H9 (cell line): ENCODE measurements around the gene UNC5A. TPM values are rescaled to one million over a fixed set of nuclear protein-coding genes. Genes with fewer than 3 reads are reported as not detected.
A peak's percentile ranks its signal among the peaks of the same experiment; 100 is the strongest.

Experiments
- DNase-seq: peaks from one replicate; pipeline ENCODE4 v3.0.0-alpha.2; 2017
- H2AFZ ChIP-seq: one replicate; pipeline ENCODE4 v1.6.1; 2013; ENCODE audit warnings: mild to moderate bottlenecking, low read length, control low read depth, moderate library complexity
- H2AK5ac ChIP-seq: 2 replicates; pipeline ENCODE4 v1.6.1; 2013; ENCODE audit warnings: low read length, control low read depth, mixed read lengths; ENCODE audit not compliant: insufficient read length
- H2BK120ac ChIP-seq: one replicate; pipeline ENCODE4 v1.6.1; 2013; ENCODE audit warnings: low read depth, mild to moderate bottlenecking, low read length, control low read depth, inconsistent platforms; ENCODE audit not compliant: poor library complexity, severe bottlenecking
- H2BK12ac ChIP-seq: 2 replicates; pipeline ENCODE4 v1.6.1; 2013; ENCODE audit warnings: low read length, control low read depth, mixed read lengths, low read depth; ENCODE audit not compliant: insufficient read length
- H2BK15ac ChIP-seq: 2 replicates; pipeline ENCODE4 v1.6.1; 2013; ENCODE audit warnings: low read depth, low read length, control low read depth
- H2BK20ac ChIP-seq: one replicate; pipeline ENCODE4 v1.6.1; 2013; ENCODE audit warnings: low read depth, mild to moderate bottlenecking, low read length, control low read depth, inconsistent platforms; ENCODE audit not compliant: poor library complexity, severe bottlenecking
- H2BK5ac ChIP-seq: 2 replicates; pipeline ENCODE4 v1.6.1; 2013; ENCODE audit warnings: low read length, control low read depth, mixed read lengths; ENCODE audit not compliant: insufficient read length
- H3K14ac ChIP-seq: 2 replicates; pipeline ENCODE4 v1.6.1; 2013; ENCODE audit warnings: low read length, control low read depth; ENCODE audit not compliant: insufficient read depth
- H3K18ac ChIP-seq: 2 replicates; pipeline ENCODE4 v1.6.1; 2013; ENCODE audit warnings: low read depth, mild to moderate bottlenecking, mixed read lengths, low read length, control low read depth; ENCODE audit not compliant: insufficient read length
- H3K23ac ChIP-seq: 2 replicates; pipeline ENCODE4 v1.6.1; 2013; ENCODE audit warnings: low read length, control low read depth, mixed read lengths, low read depth; ENCODE audit not compliant: insufficient read length
- H3K23me2 ChIP-seq: 2 replicates; pipeline ENCODE4 v1.6.1; 2013; ENCODE audit warnings: low read depth, mild to moderate bottlenecking, mixed read lengths, low read length, control low read depth; ENCODE audit not compliant: insufficient read length, poor library complexity, severe bottlenecking
- H3K27ac ChIP-seq: 2 replicates; pipeline ENCODE4 v1.5.1; 2013; ENCODE audit warnings: low read length, control low read depth, mixed read lengths, low read depth; ENCODE audit not compliant: insufficient read length
- H3K27me3 ChIP-seq: 2 replicates; pipeline ENCODE4 v1.6.1; 2013; ENCODE audit warnings: low read length, control low read depth, inconsistent platforms; ENCODE audit not compliant: insufficient read depth
- H3K4ac ChIP-seq: 2 replicates; pipeline ENCODE4 v1.6.1; 2013; ENCODE audit warnings: low read depth, mild to moderate bottlenecking, control low read depth, inconsistent platforms, low read length, moderate library complexity
- H3K4me1 ChIP-seq: 2 replicates; pipeline ENCODE4 v1.6.1; 2013; ENCODE audit warnings: low read length, control low read depth, inconsistent platforms; ENCODE audit not compliant: insufficient read depth
- H3K4me2 ChIP-seq: 2 replicates; pipeline ENCODE4 v1.6.1; 2013; ENCODE audit warnings: low read length, control low read depth, mixed read lengths; ENCODE audit not compliant: insufficient read length, insufficient read depth
- H3K56ac ChIP-seq: 2 replicates; pipeline ENCODE4 v1.6.1; 2013; ENCODE audit warnings: low read depth, mild to moderate bottlenecking, mixed read lengths, low read length, control low read depth; ENCODE audit not compliant: insufficient read length
- H3K79me1 ChIP-seq: 2 replicates; pipeline ENCODE4 v1.6.1; 2013; ENCODE audit warnings: low read depth, mild to moderate bottlenecking, moderate library complexity, low read length, control low read depth, inconsistent platforms; ENCODE audit not compliant: insufficient read depth, poor library complexity, severe bottlenecking
- H3K79me2 ChIP-seq: 2 replicates; pipeline ENCODE4 v1.6.1; 2013; ENCODE audit warnings: low read length, control low read depth, inconsistent platforms; ENCODE audit not compliant: insufficient read depth
- H3K9ac ChIP-seq: 2 replicates; pipeline ENCODE4 v1.6.1; 2013; ENCODE audit warnings: low read length, control low read depth, mixed read lengths; ENCODE audit not compliant: insufficient read length; ENCODE audit errors: extremely low read depth
- H3K9me3 ChIP-seq: one replicate; pipeline ENCODE4 v1.6.1; 2013; ENCODE audit warnings: low read depth, low read length, inconsistent platforms; ENCODE audit not compliant: control insufficient read depth
- H3T11ph ChIP-seq: one replicate; pipeline ENCODE4 v1.6.1; 2013; ENCODE audit warnings: mild to moderate bottlenecking, low read length, control low read depth, inconsistent platforms
- H4K20me1 ChIP-seq: one replicate; pipeline ENCODE4 v1.6.1; 2013; ENCODE audit not compliant: control insufficient read depth, insufficient read length, insufficient read depth
- H4K5ac ChIP-seq: 2 replicates; pipeline ENCODE4 v1.6.1; 2013; ENCODE audit warnings: low read depth, mild to moderate bottlenecking, mixed read lengths, low read length, control low read depth; ENCODE audit not compliant: insufficient read length
- H4K8ac ChIP-seq: replicated peaks from 2 replicates; pipeline ENCODE4 v1.6.1; 2013; ENCODE audit warnings: low read length, control low read depth, mixed read lengths, low read depth; ENCODE audit not compliant: insufficient read length
- H4K91ac ChIP-seq: 2 replicates; pipeline ENCODE4 v1.6.1; 2013; ENCODE audit warnings: low read depth, mild to moderate bottlenecking, moderate library complexity, mixed read lengths, low read length, control low read depth; ENCODE audit not compliant: insufficient read length
- H3K27ac Mint-ChIP-seq, 3 experiments: 2 replicates in 2 of 3; 3 replicates in 1 of 3; pipeline ENCODE4 v1.8.0; 2020 to 2021; ENCODE audit warnings: mixed read lengths in 3 of 3, mild to moderate bottlenecking in 1 of 3, moderate library complexity in 1 of 3
- H3K27me3 Mint-ChIP-seq: 2 replicates; pipeline ENCODE4 v1.8.0; 2021; ENCODE audit warnings: low read depth, mild to moderate bottlenecking, moderate library complexity, mixed read lengths
- H3K36me3 Mint-ChIP-seq, 3 experiments: 2 replicates in 2 of 3; 3 replicates in 1 of 3; pipeline ENCODE4 v1.8.0; 2020 to 2021; ENCODE audit warnings: low read depth in 3 of 3, mixed read lengths in 3 of 3; ENCODE audit not compliant: insufficient read depth in 1 of 3
- H3K4me1 Mint-ChIP-seq, 2 experiments: 2 replicates each; pipeline ENCODE4 v1.8.0; 2020; ENCODE audit warnings: mixed read lengths in 2 of 2
- H3K4me3 Mint-ChIP-seq, 2 experiments: 2 replicates in 1 of 2; 3 replicates in 1 of 2; pipeline ENCODE4 v1.8.0; 2020 to 2021; ENCODE audit warnings: mild to moderate bottlenecking in 2 of 2, mixed read lengths in 2 of 2, moderate library complexity in 1 of 2
- H3K9me3 Mint-ChIP-seq, 2 experiments: 2 replicates in 1 of 2; 3 replicates in 1 of 2; pipeline ENCODE4 v1.8.0; 2020; ENCODE audit warnings: mild to moderate bottlenecking in 2 of 2, mixed read lengths in 2 of 2, moderate library complexity in 1 of 2
- WGBS: extraction: QIAGEN DNeasy Blood & Tissue Kit; methylation state at CpG from one replicate; pipeline ENCODE4 v1.1.7; 2013; ENCODE audit warnings: missing lambda C conversion rate, low lambda C conversion rate, mixed read lengths; ENCODE audit not compliant: insufficient read length; ENCODE audit errors: extremely low coverage; 5-methylcytosine and 5-hydroxymethylcytosine counted together
- total RNA-seq: library from RNA; stranded (reverse); gene quantifications from 2 replicates; pipeline ENCODE4 v1.2.1, GENCODE V29; 2021
- TF ChIP-seq, protein P1 (sequence below): fragments of 200-600 bp; sonication (generic); conservative IDR thresholded peaks from 3 replicates; pipeline ENCODE4 v1.8.0; 2021; ENCODE audit warnings: antibody characterized with exemption, mild to moderate bottlenecking

Gene UNC5A
- total RNA-seq, 1 experiment from 2014 or later: 4.4 TPM

DNA sequence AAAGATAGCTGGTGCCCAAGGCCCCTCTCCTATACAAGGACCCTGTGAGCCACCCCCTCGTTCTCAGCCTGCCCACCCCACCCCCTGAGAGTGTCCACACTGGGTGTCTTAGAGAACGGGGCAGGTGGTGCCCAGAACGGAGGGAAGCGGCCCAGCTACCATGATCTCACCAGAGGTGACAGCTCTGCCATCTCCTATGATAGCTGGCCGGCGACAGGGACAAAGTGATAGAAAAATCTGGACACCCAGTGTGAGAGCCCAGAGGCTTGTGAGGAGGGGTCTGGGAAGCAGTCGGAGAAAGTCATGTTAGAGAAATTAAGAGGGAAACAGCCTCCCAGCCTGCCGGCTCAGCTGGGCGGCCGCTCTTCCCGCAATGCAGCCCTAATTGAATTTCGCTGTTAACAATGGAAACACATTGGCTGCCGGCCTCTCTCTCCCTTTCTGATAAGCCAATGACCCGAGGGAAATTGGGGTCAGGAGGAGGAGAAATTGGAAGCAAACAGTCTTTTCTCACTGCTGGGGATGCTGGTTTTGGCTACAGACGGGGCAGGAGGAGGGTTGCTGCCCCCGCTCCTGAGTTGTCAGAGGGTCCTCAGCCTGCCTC, 56.5 kb downstream of the UNC5A start:
- Histone ChIP-seq H2AFZ (no peak overlapping the region), H3K27me3 (no peaks in the 10 kb centered on the region), H3K4ac (no peak overlapping the region), H3K9ac (no peak overlapping the region), H3K14ac (no peak overlapping the region), H3K9me3 (no peaks in the 10 kb centered on the region), H2BK15ac (no peak overlapping the region), H3K23ac (no peak overlapping the region), H3K79me2 (no peaks in the 10 kb centered on the region), H3K23me2 (no peaks in the 10 kb centered on the region), H2BK5ac (no peak overlapping the region), H2AK5ac (no peak overlapping the region), H3K18ac (no peak overlapping the region), H3K56ac (no peak overlapping the region), H3K79me1 (no peaks in the 10 kb centered on the region), H2BK12ac (no peak overlapping the region), H3T11ph (no peak overlapping the region), H2BK20ac (no peak overlapping the region), H3K4me1 (peaks cover 4% of the 10 kb centered on the region; the same call in 1 of the 2 replicates), H3K27ac (no peak overlapping the region), H4K8ac (no peak overlapping the region), H4K20me1 (peaks cover 4% of the 10 kb centered on the region), H2BK120ac (no peak overlapping the region), H4K5ac (no peak overlapping the region), H3K4me2 (no peak overlapping the region), H4K91ac (no peak overlapping the region)
- H3K4me3 Mint-ChIP-seq: peak overlapping the region in 1 of 2 experiments; percentile 15; a peak in 1 of 5 replicates
- no peak overlapping the region for H3K27ac Mint-ChIP-seq
- TF ChIP-seq, protein P1, sequence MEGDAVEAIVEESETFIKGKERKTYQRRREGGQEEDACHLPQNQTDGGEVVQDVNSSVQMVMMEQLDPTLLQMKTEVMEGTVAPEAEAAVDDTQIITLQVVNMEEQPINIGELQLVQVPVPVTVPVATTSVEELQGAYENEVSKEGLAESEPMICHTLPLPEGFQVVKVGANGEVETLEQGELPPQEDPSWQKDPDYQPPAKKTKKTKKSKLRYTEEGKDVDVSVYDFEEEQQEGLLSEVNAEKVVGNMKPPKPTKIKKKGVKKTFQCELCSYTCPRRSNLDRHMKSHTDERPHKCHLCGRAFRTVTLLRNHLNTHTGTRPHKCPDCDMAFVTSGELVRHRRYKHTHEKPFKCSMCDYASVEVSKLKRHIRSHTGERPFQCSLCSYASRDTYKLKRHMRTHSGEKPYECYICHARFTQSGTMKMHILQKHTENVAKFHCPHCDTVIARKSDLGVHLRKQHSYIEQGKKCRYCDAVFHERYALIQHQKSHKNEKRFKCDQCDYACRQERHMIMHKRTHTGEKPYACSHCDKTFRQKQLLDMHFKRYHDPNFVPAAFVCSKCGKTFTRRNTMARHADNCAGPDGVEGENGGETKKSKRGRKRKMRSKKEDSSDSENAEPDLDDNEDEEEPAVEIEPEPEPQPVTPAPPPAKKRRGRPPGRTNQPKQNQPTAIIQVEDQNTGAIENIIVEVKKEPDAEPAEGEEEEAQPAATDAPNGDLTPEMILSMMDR: no peak
- H3K4me1 Mint-ChIP-seq: peaks cover 27 to 46% of the 10 kb centered on the region in 2 experiments
- DNase-seq: no peak
- no peaks in the 10 kb centered on the region for H3K36me3 Mint-ChIP-seq
- H3K9me3 Mint-ChIP-seq: no peaks in the 10 kb centered on the region
- no CpG with 5 or more reads among the region's 16 CpGs for WGBS
- H3K27me3 Mint-ChIP-seq: peaks cover 4% of the 10 kb centered on the region
